Hypothalamus (tissue), 51 donors: ENCODE data around the gene PECR.
A peak's percentile ranks its signal among the peaks of the same experiment; 100 is the strongest.
"Not testable (repeated sequence)": the region's sequence is repeated elsewhere in the genome, so short reads cannot be mapped to it uniquely, and the experiment has no call there.

Experiments used
- DNase-seq, 51 donors: peaks; one replicate each; lab custom pipeline; 2025; lab: John Stamatoyannopoulos, UW

Gene PECR

GRCh38 chr2:216031960-216032689 is 49.5 kb downstream of the PECR start:
- DNase-seq: no peak

GRCh38 chr2:216030216-216030615 is 51.4 kb downstream of the PECR start:
- DNase-seq: no peak

GRCh38 chr2:216029416-216030129 is 52.0 kb downstream of the PECR start:
- no peak for DNase-seq

- DNase-seq: no peak
Observed at GRCh38 chr2:216024779-216025336, 56.8 kb downstream of the PECR start.

GRCh38 chr2:216023055-216023648 is 58.5 kb downstream of the PECR start:
- peak in 9 of 51 donors; percentile 3 to 25 (median 11) for DNase-seq

GRCh38 chr2:216021768-216022565 is 59.6 kb downstream of the PECR start:
- DNase-seq: no peak

- no peak for DNase-seq
Observed at GRCh38 chr2:216018709-216019108, 62.9 kb downstream of the PECR start.

- DNase-seq: peak in 2 of 51 donors; percentile 6
Observed at GRCh38 chr2:216017365-216017764, 64.2 kb downstream of the PECR start.

- DNase-seq: no peak
Observed at GRCh38 chr2:216016581-216016980, 65.0 kb downstream of the PECR start.

- DNase-seq: no peak
Observed at GRCh38 chr2:216015722-216016464, 65.7 kb downstream of the PECR start.

GRCh38 chr2:216014986-216015385 is 66.6 kb downstream of the PECR start:
- DNase-seq: no peak

- DNase-seq: no peak
Observed at GRCh38 chr2:216014006-216014405, 67.6 kb downstream of the PECR start.

GRCh38 chr2:216013080-216013909 is 68.3 kb downstream of the PECR start, which contains the start of gene MREG:
Gene MREG, minus strand, starts transcription at chr2:216013551. Its CDS starts 224 bp downstream, at chr2:216013327.
- DNase-seq: peak in 49 of 51 donors; percentile 9 to 80 (median 54)

GRCh38 chr2:216012830-216013079 is 68.9 kb downstream of the PECR start:
- DNase-seq: no peak

- peak in 1 of 51 donors; percentile 23 for DNase-seq
Observed at GRCh38 chr2:216012133-216012829, 69.3 kb downstream of the PECR start.

- DNase-seq: not testable (repeated sequence)
Observed at GRCh38 chr2:216009215-216009614, 72.4 kb downstream of the PECR start.

GRCh38 chr2:216008387-216008786 is 73.2 kb downstream of the PECR start:
- DNase-seq: no peak

- DNase-seq: peak in 4 of 51 donors; percentile 16 to 56 (median 20)
Observed at GRCh38 chr2:216006164-216006663, 75.4 kb downstream of the PECR start.
